K562 (cell line): ENCODE measurements around the gene SSBP2. TPM values are rescaled to one million over a fixed set of nuclear protein-coding genes. Genes with fewer than 3 reads are reported as not detected.

Experiments
- ATAC-seq: fragments of 200-7000 bp; cut with Tn5 transposase; 3 replicates; pipeline ENCODE4 v1.9.1; 2020; ENCODE audit warnings: moderate library complexity
- BruUV-seq: library from RNA; stranded (reverse); fragments of 400-500 nt; replicated peaks from 2 replicates; lab custom pipeline; 2021; lab: Mats Ljungman, UMichigan
- CTCF ChIA-PET: fragments of 300-600 bp; formaldehyde crosslinking; extraction: SDS; loops from one replicate; lab custom pipeline; 2021; ENCODE audit warnings: low intra/inter-chr PET ratio; lab: Yijun Ruan, JAX
- POLR2A ChIA-PET: fragments of 300-600, 350-650 bp; sonication (Branson Sonifier 250); formaldehyde crosslinking; extraction: SDS; loops from one replicate; lab custom pipeline; 2021; ENCODE audit warnings: antibody characterized with exemption, inconsistent platforms; lab: Yijun Ruan, JAX
- DNase-seq, 4 experiments: peaks; one replicate each; pipeline versions ENCODE4 v3.0.0 to v3.0.0-alpha.2; 2011 to 2018; ENCODE audit warnings: low spot score in 3 of 4, mixed read lengths in 3 of 4; ENCODE audit errors: extremely low read depth in 1 of 4
- FAIRE-seq: peaks from 2 replicates; lab custom pipeline; 2011; peaks lifted over from hg19 to GRCh38; lab: Jason Lieb, UNC
- H2AFZ ChIP-seq: 2 replicates; pipeline ENCODE4 v1.6.0; 2011; ENCODE audit warnings: low read depth, low read length, control low read depth, inconsistent platforms
- H3K27ac ChIP-seq: fragments of 200-600 bp; 3 replicates; pipeline ENCODE4 v1.8.0; 2011; ENCODE audit warnings: low read depth, mild to moderate bottlenecking, control low read depth, inconsistent platforms, low read length, moderate library complexity, mixed read lengths; ENCODE audit errors: extremely low read depth
- H3K27me3 ChIP-seq, 2 experiments: fragments of 300-600 bp in 1 of 2; 2 replicates in 1 of 2; 3 replicates in 1 of 2; pipeline versions ENCODE4 v1.6.0 to v1.8.0; 2011; ENCODE audit warnings: inconsistent platforms in 2 of 2, low read length in 2 of 2, mild to moderate bottlenecking in 1 of 2, mixed read lengths in 1 of 2, moderate library complexity in 1 of 2; ENCODE audit not compliant: control insufficient read depth in 2 of 2, insufficient read depth in 2 of 2
- H3K36me3 ChIP-seq: fragments of 300-600 bp; 3 replicates; pipeline ENCODE4 v1.8.0; 2011; ENCODE audit warnings: mild to moderate bottlenecking, low read length, inconsistent platforms; ENCODE audit not compliant: control insufficient read depth, insufficient read depth
- H3K4me1 ChIP-seq, 2 experiments: fragments of 200-600 bp in 1 of 2; replicated peaks in 1 of 2; 2 replicates in 1 of 2; 3 replicates in 1 of 2; pipeline versions ENCODE4 v1.5.1 to v1.8.0; 2011; ENCODE audit warnings: inconsistent platforms in 2 of 2, low read length in 2 of 2, mild to moderate bottlenecking in 1 of 2, mixed read lengths in 1 of 2, moderate library complexity in 1 of 2; ENCODE audit not compliant: control insufficient read depth in 2 of 2, insufficient read depth in 2 of 2
- H3K4me2 ChIP-seq: 2 replicates; pipeline ENCODE4 v1.6.1; 2011; ENCODE audit warnings: low read length, control low read depth, inconsistent platforms, mixed read lengths; ENCODE audit not compliant: insufficient read depth
- H3K4me3 ChIP-seq: fragments of 200-600 bp; sonication (generic), shearing (Covaris generic); 2 replicates; pipeline ENCODE4 v1.5.1; 2016; ENCODE audit warnings: control low read depth, inconsistent platforms
- H3K79me2 ChIP-seq: fragments of 200-600 bp; 3 replicates; pipeline ENCODE4 v1.8.0; 2011; ENCODE audit warnings: low read length, inconsistent platforms; ENCODE audit not compliant: control insufficient read depth, insufficient read depth
- H3K9ac ChIP-seq, 2 experiments: 2 replicates each; pipeline versions ENCODE4 v1.6.0 to v1.6.1; 2011; ENCODE audit warnings: low read depth in 2 of 2, low read length in 2 of 2, control low read depth in 1 of 2, inconsistent platforms in 1 of 2, mild to moderate bottlenecking in 1 of 2, mixed read lengths in 1 of 2; ENCODE audit not compliant: insufficient read depth in 1 of 2
- H3K9me1 ChIP-seq: one replicate; pipeline ENCODE4 v1.6.0; 2011; ENCODE audit warnings: inconsistent platforms, mild to moderate bottlenecking, low read length, moderate library complexity; ENCODE audit not compliant: control insufficient read depth, insufficient read depth
- H3K9me3 ChIP-seq: replicated peaks from 2 replicates; pipeline ENCODE4 v1.5.1; 2011; ENCODE audit warnings: low read depth, low read length, inconsistent platforms; ENCODE audit not compliant: control insufficient read depth, insufficient read depth
- H4K20me1 ChIP-seq: replicated peaks from 2 replicates; pipeline ENCODE4 v1.6.1; 2011; ENCODE audit warnings: low read length, inconsistent platforms, mixed read lengths; ENCODE audit not compliant: control insufficient read depth, insufficient read depth
- ARID3A ChIP-seq: IDR thresholded peaks from 2 replicates; pipeline ENCODE4 v1.6.1; 2012; ENCODE audit warnings: low read depth, low read length, improper control_type of control experiment, borderline replicate concordance
- DNMT1 ChIP-seq: fragments of 450-650 bp; IDR thresholded peaks from 2 replicates; pipeline ENCODE4 v1.6.1; 2016; ENCODE audit warnings: antibody characterized with exemption, mild to moderate bottlenecking
- ELF4 ChIP-seq: fragments of 450-650 bp; formaldehyde crosslinking; IDR thresholded peaks from 2 replicates; pipeline ENCODE4 v1.4.0; 2022; ENCODE audit warnings: missing genetic modification characterization
- FOSL1 ChIP-seq: fragments of 200-800 bp; sonication (Bioruptor generic); conservative IDR thresholded peaks from 2 replicates; pipeline ENCODE4 v1.6.1; 2016; ENCODE audit warnings: missing genetic modification characterization, missing compliant biosample characterization
- IFI16 ChIP-seq: fragments of 250-450 bp; sonication (Bioruptor Pico); IDR thresholded peaks from 2 replicates; pipeline ENCODE4 v2.1.2; 2022; ENCODE audit warnings: mild to moderate bottlenecking, inconsistent platforms
- PREB ChIP-seq: sonication (generic); formaldehyde crosslinking; IDR thresholded peaks from 2 replicates; pipeline ENCODE4 v1.8.1; 2023; ENCODE audit warnings: mild to moderate bottlenecking, missing genetic modification reagents
- SNRNP70 ChIP-seq: fragments of 200-400 bp; formaldehyde crosslinking; optimal IDR thresholded peaks from 2 replicates; pipeline ENCODE3; 2017; ENCODE audit warnings: low read depth, low read length
- SRSF3 ChIP-seq: fragments of 200-400 bp; formaldehyde crosslinking; IDR thresholded peaks from 2 replicates; pipeline ENCODE4 v1.6.1; 2016; ENCODE audit warnings: mild to moderate bottlenecking, low read length, moderate library complexity; ENCODE audit not compliant: insufficient read depth
- WGBS: fragments of 100-300 bp; shearing (Covaris generic); methylation state at CpG from one replicate; pipeline ENCODE4 v1.1.6; 2016; ENCODE audit warnings: low coverage, mixed read lengths; ENCODE audit not compliant: insufficient coverage; ENCODE audit errors: missing lambda C conversion rate; 5-methylcytosine and 5-hydroxymethylcytosine counted together
- in situ Hi-C: fragments of 300-500 bp; cut with MboI; formaldehyde crosslinking; loops from 4 replicates; pipeline ENCODE4 v1.15.0; 2018; ENCODE audit warnings: inconsistent platforms, mixed read lengths
- intact Hi-C: fragments of 100-400 bp; cut with micrococcal nuclease; formaldehyde crosslinking; loops from 2 replicates; pipeline ENCODE4 v1.14.2; 2022
- polyA plus RNA-seq, 8 experiments: library from polyadenylated mRNA; depleted of rRNA in 4 of 8; stranded (reverse) in 5 of 8; unstranded in 3 of 8; fragments of >200 nt; fragmentation: Nextera tagmentation in 2 of 8; fragmentation: Illumina TruSeq in 1 of 8; extraction: Ambion mirVana in 2 of 8; extraction: Trizol in 1 of 8; gene quantifications; 2 replicates each; pipeline versions ENCODE4 v1.2.1 to v1.2.3, GENCODE V29; 2011 to 2014; ENCODE audit warnings: inconsistent platforms in 1 of 8, missing spikeins in 1 of 8
- total RNA-seq, 7 experiments: library from RNA; depleted of rRNA in 6 of 7; stranded (reverse); fragments of >200 nt in 6 of 7; fragmentation: Illumina TruSeq in 2 of 7; extraction: Trizol in 2 of 7; gene quantifications; 2 replicates each; pipeline versions ENCODE4 v1.2.1 to v1.2.3, GENCODE V29; 2011 to 2021; ENCODE audit warnings: low replicate concordance in 1 of 7

Gene SSBP2
- total and polyA plus RNA-seq, 9 of the 15 experiments (the other 6 are each of a cell fraction or from before 2014, with no cell fraction given), result 22.3 to 133 (median 42.1) TPM

- no peaks in the 10 kb centered on the region for H3K9me1 ChIP-seq
- no TSS peak for BruUV-seq
- intact Hi-C loops (no loop called here), in situ Hi-C loops (no loop called here)
- no peak overlapping the region for H3K9ac ChIP-seq
- TF ChIP-seq SRSF3 (no peak), ELF4 (no peak), SNRNP70 (no peak), ARID3A (no peak), FOSL1 (tag) (no peak), DNMT1 (no peak), PREB (CRISPR knock-in tag) (no peak), IFI16 (CRISPR knock-in tag) (no peak)
- H3K79me2 ChIP-seq, result no peaks in the 10 kb centered on the region
- no peaks in the 10 kb centered on the region for H4K20me1 ChIP-seq
- ChIA-PET CTCF (no interaction called here), POLR2A (no interaction called here)
- H3K4me2 ChIP-seq, result no peak overlapping the region
- H3K4me1 ChIP-seq, result no peaks in the 10 kb centered on the region
- H3K4me3 ChIP-seq, result no peak overlapping the region
- H3K27me3 ChIP-seq, result peaks cover 0 to 3% of the 10 kb centered on the region in 2 experiments; a peak in 2 of 5 replicates
- FAIRE-seq (no peak), DNase-seq (no peak), ATAC-seq (no peak)
- no peak overlapping the region for H2AFZ ChIP-seq
- H3K27ac ChIP-seq, result no peak overlapping the region
- WGBS, result 24% methylated on average over 10 of the region's 10 CpGs
- H3K36me3 ChIP-seq, result no peaks in the 10 kb centered on the region
- no peaks in the 10 kb centered on the region for H3K9me3 ChIP-seq
Observed at GRCh38 chr5:81393430-81393782, 357.5 kb downstream of the SSBP2 start.
